ENCODE data around the gene CLEC16A.
A peak's percentile ranks its signal among the peaks of the same experiment; 100 is the strongest.

The CLEC16A gene

GRCh38 chr16:10944249-10945064 is at the start of gene CLEC16A:
TSS of gene CLEC16A (plus strand) at chr16:10944564. CDS start at chr16:10944718, 154 bp downstream.
- peak; percentile 73 for ATAC-seq
- Mint-ChIP-seq H3K4me1 (peaks cover 62% of the 10 kb centered on the region), H3K36me3 (ENCODE audit: low read depth) (peaks cover 9% of the 10 kb centered on the region)

GRCh38 chr16:10895053-10895946 is 49.1 kb upstream of the CLEC16A start:
- Mint-ChIP-seq H3K9me3 (no peaks in the 10 kb centered on the region), H3K27ac (no peak overlapping the region), H3K27me3 (peaks cover 9% of the 10 kb centered on the region), H3K36me3 (ENCODE audit: low read depth) (peaks cover 3% of the 10 kb centered on the region), H3K4me3 (no peak overlapping the region), H3K4me1 (peaks cover 17% of the 10 kb centered on the region)
- ATAC-seq: no peak
- peak; percentile 54 for DNase-seq

More at GRCh38 chr16:10944249-10945064, at the start of gene CLEC16A:
- H3K27ac Mint-ChIP-seq: peak within 1 kb of the TSS; percentile 81
- no peaks in the 10 kb centered on the region for H3K9me3 Mint-ChIP-seq
- peak within 1 kb of the TSS; percentile 92 for H3K4me3 Mint-ChIP-seq
- DNase-seq: peak; percentile 96
- no peaks in the 10 kb centered on the region for H3K27me3 Mint-ChIP-seq

GRCh38 chr16:10896165-10896564 is 48.2 kb upstream of the CLEC16A start:
- no peak overlapping the region for H3K4me3 Mint-ChIP-seq

DNA sequence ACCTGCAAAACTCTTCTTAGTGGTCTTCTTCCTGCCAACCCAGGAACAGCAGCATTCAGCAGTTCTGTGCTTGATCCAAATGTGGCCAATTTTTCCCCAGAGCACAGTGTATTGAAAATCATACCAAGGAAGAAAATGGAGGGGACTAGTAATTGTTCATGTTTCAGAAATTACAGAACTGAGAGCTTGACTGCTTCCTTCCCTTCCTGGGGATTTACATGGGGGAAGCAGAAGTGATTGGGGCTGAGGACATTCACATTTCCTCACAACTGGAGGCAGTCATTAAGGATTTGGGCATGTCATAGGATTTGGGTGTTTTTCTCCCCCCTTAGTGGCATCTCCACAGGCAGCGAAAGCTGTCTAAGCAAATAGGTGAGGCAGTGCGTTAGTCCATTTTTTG is 47.6 kb upstream of the CLEC16A start:
- peaks cover 13% of the 10 kb centered on the region for H3K4me1 Mint-ChIP-seq
- H3K4me3 Mint-ChIP-seq: no peak overlapping the region
- peaks cover 9% of the 10 kb centered on the region for H3K27me3 Mint-ChIP-seq
- ATAC-seq: no peak
- H3K36me3 Mint-ChIP-seq (ENCODE audit: low read depth): peaks cover 3% of the 10 kb centered on the region
- no peaks in the 10 kb centered on the region for H3K9me3 Mint-ChIP-seq
- H3K27ac Mint-ChIP-seq: no peak overlapping the region
- no peak for DNase-seq

More at GRCh38 chr16:10896165-10896564, 48.2 kb upstream of the CLEC16A start:
- H3K4me1 Mint-ChIP-seq: peaks cover 14% of the 10 kb centered on the region
- peaks cover 9% of the 10 kb centered on the region for H3K27me3 Mint-ChIP-seq
- no peaks in the 10 kb centered on the region for H3K9me3 Mint-ChIP-seq
- ATAC-seq (no peak), DNase-seq (no peak)
- H3K36me3 Mint-ChIP-seq (ENCODE audit: low read depth): peaks cover 3% of the 10 kb centered on the region
- no peak overlapping the region for H3K27ac Mint-ChIP-seq

DNA sequence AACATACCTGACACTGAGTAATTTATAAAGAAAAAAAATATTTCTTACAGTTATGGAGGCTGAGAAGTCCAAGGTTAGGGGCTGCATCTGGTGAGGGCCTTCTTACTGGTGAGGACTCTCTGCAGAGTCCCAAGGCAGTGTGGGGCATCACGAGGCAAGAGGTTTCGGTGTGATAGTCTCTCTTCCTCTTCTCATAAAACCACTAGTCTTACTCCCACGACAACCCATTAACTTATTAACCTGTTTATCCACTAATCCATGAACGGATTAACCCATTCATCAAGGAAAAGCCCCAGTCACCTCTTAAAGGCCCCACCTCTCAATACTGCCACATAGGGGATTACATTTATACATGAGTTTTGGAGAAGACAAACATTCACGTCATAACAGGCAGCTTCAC is 47.2 kb upstream of the CLEC16A start:
- H3K27ac Mint-ChIP-seq: no peak overlapping the region
- no peak for ATAC-seq
- peaks cover 9% of the 10 kb centered on the region for H3K27me3 Mint-ChIP-seq
- DNase-seq: no peak
- H3K4me3 Mint-ChIP-seq: no peak overlapping the region
- no peaks in the 10 kb centered on the region for H3K9me3 Mint-ChIP-seq
- peaks cover 12% of the 10 kb centered on the region for H3K4me1 Mint-ChIP-seq
- H3K36me3 Mint-ChIP-seq (ENCODE audit: low read depth): peaks cover 3% of the 10 kb centered on the region

DNA sequence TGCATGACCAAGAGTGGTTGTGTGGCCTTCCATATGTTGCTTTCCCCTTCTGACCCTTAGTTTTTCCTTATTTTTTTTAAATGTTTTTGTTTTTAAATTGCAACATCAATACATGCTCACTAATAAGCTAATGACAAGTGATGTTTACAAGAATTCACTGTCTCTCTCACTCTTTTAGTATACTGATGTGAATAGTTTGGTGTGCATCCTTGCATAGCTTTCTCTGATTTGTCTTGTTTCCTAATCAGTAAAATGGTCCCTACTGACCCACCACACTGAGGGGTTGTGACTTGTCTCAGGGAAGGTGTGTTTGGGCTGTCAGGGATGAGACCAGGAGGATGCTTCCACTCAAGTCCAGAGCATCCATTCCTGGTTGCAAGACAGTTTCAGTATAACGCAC is 41.4 kb upstream of the CLEC16A start:
- Mint-ChIP-seq H3K36me3 (ENCODE audit: low read depth) (peaks cover 10% of the 10 kb centered on the region), H3K9me3 (no peaks in the 10 kb centered on the region), H3K27ac (no peak overlapping the region), H3K27me3 (no peaks in the 10 kb centered on the region), H3K4me1 (no peaks in the 10 kb centered on the region), H3K4me3 (no peak overlapping the region)
- ATAC-seq (no peak), DNase-seq (no peak)

- Mint-ChIP-seq H3K27me3 (no peaks in the 10 kb centered on the region), H3K9me3 (no peaks in the 10 kb centered on the region), H3K36me3 (ENCODE audit: low read depth) (peaks cover 8% of the 10 kb centered on the region), H3K4me1 (no peaks in the 10 kb centered on the region), H3K4me3 (no peak overlapping the region), H3K27ac (no peak overlapping the region)
- DNase-seq (no peak), ATAC-seq (no peak)
These were observed 37.9 kb upstream of the CLEC16A start for GRCh38 chr16:10906482-10906881.

DNA sequence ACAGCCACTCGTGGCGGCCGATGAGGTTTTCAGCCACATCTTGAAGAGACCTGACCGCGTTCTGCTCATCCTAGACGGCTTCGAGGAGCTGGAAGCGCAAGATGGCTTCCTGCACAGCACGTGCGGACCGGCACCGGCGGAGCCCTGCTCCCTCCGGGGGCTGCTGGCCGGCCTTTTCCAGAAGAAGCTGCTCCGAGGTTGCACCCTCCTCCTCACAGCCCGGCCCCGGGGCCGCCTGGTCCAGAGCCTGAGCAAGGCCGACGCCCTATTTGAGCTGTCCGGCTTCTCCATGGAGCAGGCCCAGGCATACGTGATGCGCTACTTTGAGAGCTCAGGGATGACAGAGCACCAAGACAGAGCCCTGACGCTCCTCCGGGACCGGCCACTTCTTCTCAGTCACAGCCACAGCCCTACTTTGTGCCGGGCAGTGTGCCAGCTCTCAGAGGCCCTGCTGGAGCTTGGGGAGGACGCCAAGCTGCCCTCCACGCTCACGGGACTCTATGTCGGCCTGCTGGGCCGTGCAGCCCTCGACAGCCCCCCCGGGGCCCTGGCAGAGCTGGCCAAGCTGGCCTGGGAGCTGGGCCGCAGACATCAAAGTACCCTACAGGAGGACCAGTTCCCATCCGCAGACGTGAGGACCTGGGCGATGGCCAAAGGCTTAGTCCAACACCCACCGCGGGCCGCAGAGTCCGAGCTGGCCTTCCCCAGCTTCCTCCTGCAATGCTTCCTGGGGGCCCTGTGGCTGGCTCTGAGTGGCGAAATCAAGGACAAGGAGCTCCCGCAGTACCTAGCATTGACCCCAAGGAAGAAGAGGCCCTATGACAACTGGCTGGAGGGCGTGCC is 37.2 kb upstream of the CLEC16A start:
- DNase-seq: no peak
- no peaks in the 10 kb centered on the region for H3K27me3 Mint-ChIP-seq
- ATAC-seq: no peak
- no peaks in the 10 kb centered on the region for H3K9me3 Mint-ChIP-seq
- H3K36me3 Mint-ChIP-seq (ENCODE audit: low read depth): peaks cover 8% of the 10 kb centered on the region
- no peak overlapping the region for H3K27ac Mint-ChIP-seq
- no peak overlapping the region for H3K4me3 Mint-ChIP-seq
- H3K4me1 Mint-ChIP-seq: no peaks in the 10 kb centered on the region

DNA sequence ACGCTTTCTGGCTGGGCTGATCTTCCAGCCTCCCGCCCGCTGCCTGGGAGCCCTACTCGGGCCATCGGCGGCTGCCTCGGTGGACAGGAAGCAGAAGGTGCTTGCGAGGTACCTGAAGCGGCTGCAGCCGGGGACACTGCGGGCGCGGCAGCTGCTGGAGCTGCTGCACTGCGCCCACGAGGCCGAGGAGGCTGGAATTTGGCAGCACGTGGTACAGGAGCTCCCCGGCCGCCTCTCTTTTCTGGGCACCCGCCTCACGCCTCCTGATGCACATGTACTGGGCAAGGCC is 36.7 kb upstream of the CLEC16A start:
- no peaks in the 10 kb centered on the region for H3K9me3 Mint-ChIP-seq
- no peak overlapping the region for H3K27ac Mint-ChIP-seq
- no peak for ATAC-seq
- peaks cover 6% of the 10 kb centered on the region for H3K36me3 Mint-ChIP-seq (ENCODE audit: low read depth)
- no peaks in the 10 kb centered on the region for H3K4me1 Mint-ChIP-seq
- no peak for DNase-seq
- no peaks in the 10 kb centered on the region for H3K27me3 Mint-ChIP-seq
- no peak overlapping the region for H3K4me3 Mint-ChIP-seq

GRCh38 chr16:10911267-10911666 is 33.1 kb upstream of the CLEC16A start:
- H3K4me3 Mint-ChIP-seq: no peak overlapping the region
- H3K9me3 Mint-ChIP-seq: no peaks in the 10 kb centered on the region
- H3K27me3 Mint-ChIP-seq: no peaks in the 10 kb centered on the region
- H3K4me1 Mint-ChIP-seq: peaks cover 13% of the 10 kb centered on the region
- DNase-seq (no peak), ATAC-seq (no peak)
- no peak overlapping the region for H3K27ac Mint-ChIP-seq
- H3K36me3 Mint-ChIP-seq (ENCODE audit: low read depth): peaks cover 1% of the 10 kb centered on the region

DNA sequence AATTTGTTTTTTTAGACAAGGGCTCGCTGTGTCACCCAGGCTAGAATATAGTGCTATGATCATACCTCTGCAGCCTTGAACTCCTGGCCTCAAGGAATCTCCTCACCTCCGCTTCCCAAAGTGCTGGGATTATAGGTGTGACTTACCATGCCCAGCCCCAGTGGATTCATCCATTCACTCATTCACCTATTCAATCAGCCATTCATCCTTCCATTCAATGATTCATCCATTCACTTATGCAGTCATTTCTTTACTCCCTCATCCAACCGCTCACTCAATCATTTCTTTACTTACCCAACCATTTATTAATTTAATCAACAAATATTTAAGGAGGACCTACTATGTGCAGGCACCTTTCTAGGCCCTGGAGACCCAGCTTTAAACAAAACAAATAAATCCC is 27.8 kb upstream of the CLEC16A start:
- H3K27me3 Mint-ChIP-seq: no peaks in the 10 kb centered on the region
- DNase-seq (no peak), ATAC-seq (no peak)
- no peak overlapping the region for H3K4me3 Mint-ChIP-seq
- H3K9me3 Mint-ChIP-seq: no peaks in the 10 kb centered on the region
- peaks cover 3% of the 10 kb centered on the region for H3K36me3 Mint-ChIP-seq (ENCODE audit: low read depth)
- peak overlapping the region; percentile 20 for H3K27ac Mint-ChIP-seq
- peaks cover 24% of the 10 kb centered on the region for H3K4me1 Mint-ChIP-seq

DNA sequence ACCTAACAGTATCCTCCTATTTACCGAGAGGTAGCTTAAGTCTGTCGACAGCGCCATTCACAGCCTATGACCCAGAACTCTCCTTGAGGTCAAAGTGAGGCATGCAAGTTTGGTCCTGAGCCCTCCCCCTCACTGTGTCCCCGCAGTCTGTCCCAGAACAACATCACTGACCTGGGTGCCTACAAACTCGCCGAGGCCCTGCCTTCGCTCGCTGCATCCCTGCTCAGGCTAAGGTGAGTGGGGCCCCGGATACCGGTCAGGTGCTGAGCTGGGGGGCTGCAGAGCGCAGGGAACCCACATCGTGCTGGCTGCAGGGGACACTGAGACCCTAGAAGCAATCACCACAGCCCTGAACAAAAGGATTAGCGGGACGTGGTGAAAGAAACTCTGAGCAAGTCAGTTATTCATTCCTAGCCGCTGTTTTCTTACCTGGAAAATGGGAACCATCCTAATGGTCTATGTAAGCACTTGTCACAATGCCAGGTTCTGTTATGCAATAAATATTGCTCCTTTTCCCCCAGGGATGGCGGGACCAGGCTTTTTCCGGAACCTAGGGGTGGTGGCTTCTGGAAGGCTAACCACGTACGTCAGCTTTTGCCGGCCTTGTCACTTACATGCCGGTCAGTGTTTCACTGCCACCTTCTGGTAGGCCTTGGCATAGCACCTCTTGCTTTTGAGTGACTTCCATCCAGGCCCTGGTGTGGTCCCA is 25.9 kb upstream of the CLEC16A start:
- no peak overlapping the region for H3K4me3 Mint-ChIP-seq
- peak; percentile 57 for ATAC-seq
- no peak overlapping the region for H3K27ac Mint-ChIP-seq
- peaks cover 24% of the 10 kb centered on the region for H3K4me1 Mint-ChIP-seq
- no peaks in the 10 kb centered on the region for H3K27me3 Mint-ChIP-seq
- peaks cover 3% of the 10 kb centered on the region for H3K36me3 Mint-ChIP-seq (ENCODE audit: low read depth)
- peak; percentile 88 for DNase-seq
- H3K9me3 Mint-ChIP-seq: no peaks in the 10 kb centered on the region

DNA sequence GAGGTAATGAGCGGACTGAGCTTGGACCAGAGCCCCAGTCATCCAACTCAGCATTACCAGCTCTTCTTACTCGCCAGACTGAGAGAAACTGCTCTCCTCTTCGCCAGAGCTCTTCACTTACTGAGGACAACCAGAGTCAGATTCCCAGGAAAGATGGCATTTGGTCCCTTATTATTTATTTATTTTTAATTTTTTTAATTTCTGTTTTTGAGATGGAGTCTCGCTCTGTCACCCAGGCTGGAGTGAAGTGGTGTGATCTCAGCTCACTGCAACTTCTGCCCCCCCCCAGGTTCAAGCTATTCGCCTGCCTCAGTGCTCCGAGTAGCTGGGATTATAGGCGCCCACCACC is 25.4 kb upstream of the CLEC16A start:
- Mint-ChIP-seq H3K4me1 (peaks cover 22% of the 10 kb centered on the region), H3K27me3 (no peaks in the 10 kb centered on the region), H3K36me3 (ENCODE audit: low read depth) (peaks cover 6% of the 10 kb centered on the region), H3K27ac (no peak overlapping the region), H3K9me3 (no peaks in the 10 kb centered on the region), H3K4me3 (no peak overlapping the region)
- DNase-seq (no peak), ATAC-seq (no peak)

All from activated naive CD8-positive, alpha-beta T cell treated with anti-CD3 and anti-CD28 coated beads, Interleukin-2, amount 50 U/mL, for 24 hours (primary cell).